ENCODE results near the gene RPP21.

DNA sequence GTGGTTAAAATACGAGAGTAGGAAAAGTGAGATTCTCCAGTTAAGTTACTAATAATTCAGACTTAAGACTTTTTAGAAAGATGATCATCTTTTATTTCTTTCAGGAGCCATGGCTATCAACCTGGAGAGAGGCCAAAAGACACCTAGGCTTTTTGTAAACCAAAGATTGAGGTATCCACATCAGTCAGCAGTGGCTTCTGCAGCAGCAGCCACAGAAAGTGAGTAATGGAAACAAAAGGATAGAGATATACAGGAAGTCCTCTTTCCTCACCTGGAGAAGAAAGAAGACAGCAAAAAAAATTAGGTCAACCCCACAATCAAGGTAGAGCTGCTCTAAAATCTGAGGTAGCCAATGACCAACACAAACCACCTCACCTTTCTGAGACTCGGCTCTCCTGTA lies 41.0 kb upstream of the RPP21 start:
- TF ChIP-seq, protein P1, sequence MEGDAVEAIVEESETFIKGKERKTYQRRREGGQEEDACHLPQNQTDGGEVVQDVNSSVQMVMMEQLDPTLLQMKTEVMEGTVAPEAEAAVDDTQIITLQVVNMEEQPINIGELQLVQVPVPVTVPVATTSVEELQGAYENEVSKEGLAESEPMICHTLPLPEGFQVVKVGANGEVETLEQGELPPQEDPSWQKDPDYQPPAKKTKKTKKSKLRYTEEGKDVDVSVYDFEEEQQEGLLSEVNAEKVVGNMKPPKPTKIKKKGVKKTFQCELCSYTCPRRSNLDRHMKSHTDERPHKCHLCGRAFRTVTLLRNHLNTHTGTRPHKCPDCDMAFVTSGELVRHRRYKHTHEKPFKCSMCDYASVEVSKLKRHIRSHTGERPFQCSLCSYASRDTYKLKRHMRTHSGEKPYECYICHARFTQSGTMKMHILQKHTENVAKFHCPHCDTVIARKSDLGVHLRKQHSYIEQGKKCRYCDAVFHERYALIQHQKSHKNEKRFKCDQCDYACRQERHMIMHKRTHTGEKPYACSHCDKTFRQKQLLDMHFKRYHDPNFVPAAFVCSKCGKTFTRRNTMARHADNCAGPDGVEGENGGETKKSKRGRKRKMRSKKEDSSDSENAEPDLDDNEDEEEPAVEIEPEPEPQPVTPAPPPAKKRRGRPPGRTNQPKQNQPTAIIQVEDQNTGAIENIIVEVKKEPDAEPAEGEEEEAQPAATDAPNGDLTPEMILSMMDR (IDR thresholded peaks at IDR 0.05): no peak
- TF ChIP-seq POLR2A (IDR thresholded peaks at IDR 0.05): no peak

Measured in adrenal gland (tissue), 5 donors.